OCI-LY7 (cell line): ENCODE data around the gene SLC9C1.

ENCODE experiments used
- CTCF ChIP-seq: fragments of 200-600 bp; sonication (generic); conservative IDR thresholded peaks from 2 replicates; pipeline ENCODE4 v1.5.1; 2014; ENCODE audit warnings: mild to moderate bottlenecking, antibody characterized with exemption, low read length, moderate library complexity, mixed read lengths
- EZH2phosphoT487 ChIP-seq: fragments of 200-600 bp; sonication (generic); IDR thresholded peaks from 2 replicates; pipeline ENCODE4 v1.6.1; 2018; ENCODE audit warnings: low read depth, borderline replicate concordance, mild to moderate bottlenecking, mixed run types, antibody characterized with exemption, low read length, moderate library complexity, mixed read lengths

- TF ChIP-seq CTCF (no peak), EZH2phosphoT487 (no peak)
Observed at GRCh38 chr3:112341386-112341785, 47.4 kb upstream of the SLC9C1 start.
